HepG2 (cell line): ENCODE measurements around the gene RASL10A. TPM values are rescaled to one million over a fixed set of nuclear protein-coding genes. Genes with fewer than 3 reads are reported as not detected.

Source experiments
- ARNT ChIP-seq: fragments of 450-650 bp; IDR thresholded peaks from 2 replicates; pipeline ENCODE4 v1.6.1; 2017
- MEIS1 ChIP-seq: sonication (generic); formaldehyde crosslinking; IDR thresholded peaks from 2 replicates; pipeline ENCODE4 v1.9.0; 2021; ENCODE audit warnings: mild to moderate bottlenecking, missing genetic modification reagents, moderate library complexity, borderline replicate concordance
- NCOA2 ChIP-seq: sonication (generic); formaldehyde crosslinking; IDR thresholded peaks from 2 replicates; pipeline ENCODE4 v1.8.0; 2022; ENCODE audit warnings: inconsistent platforms
- RNF2 ChIP-seq: fragments of 450-650 bp; conservative IDR thresholded peaks from 2 replicates; pipeline ENCODE4 v1.6.1; 2016; ENCODE audit warnings: low read depth
- SALL1 ChIP-seq: sonication (generic); formaldehyde crosslinking; IDR thresholded peaks from 2 replicates; pipeline ENCODE4 v1.8.0; 2022; ENCODE audit warnings: mild to moderate bottlenecking, missing genetic modification reagents
- ZBTB39 ChIP-seq: sonication (generic); formaldehyde crosslinking; IDR thresholded peaks from 2 replicates; pipeline ENCODE4 v1.5.0; 2020; ENCODE audit warnings: missing genetic modification reagents
- ZFP36 ChIP-seq: fragments of 150-350 bp; IDR thresholded peaks from 2 replicates; pipeline ENCODE4 v1.6.1; 2018; ENCODE audit warnings: borderline replicate concordance, low read length, low read depth; ENCODE audit not compliant: partially characterized antibody
- ZNF253 ChIP-seq: sonication (generic); formaldehyde crosslinking; IDR thresholded peaks from 2 replicates; pipeline ENCODE4 v1.8.0; 2022; ENCODE audit warnings: mild to moderate bottlenecking, missing genetic modification reagents, borderline replicate concordance
- ZNF280D ChIP-seq: sonication (generic); formaldehyde crosslinking; IDR thresholded peaks from 2 replicates; pipeline ENCODE4 v1.5.1; 2020; ENCODE audit warnings: mild to moderate bottlenecking, missing genetic modification reagents
- ZNF644 ChIP-seq: IDR thresholded peaks from 2 replicates; pipeline ENCODE4 v1.6.1; 2016; ENCODE audit warnings: low read depth
- ZNF777 ChIP-seq: sonication (generic); formaldehyde crosslinking; IDR thresholded peaks from 2 replicates; pipeline ENCODE4 v1.4.0; 2020; ENCODE audit warnings: missing genetic modification reagents
- polyA plus RNA-seq, 8 experiments: library from polyadenylated mRNA; depleted of rRNA in 3 of 8; stranded (reverse) in 7 of 8; unstranded in 1 of 8; fragments of >200 nt; fragmentation: Illumina TruSeq in 4 of 8; extraction: Trizol in 4 of 8; gene quantifications; 2 replicates each; pipeline versions ENCODE4 v1.2.1 to v1.2.3, GENCODE V29; 2011 to 2016; ENCODE audit warnings: low read depth in 4 of 8, missing spikeins in 1 of 8, mixed read lengths in 1 of 8; ENCODE audit not compliant: insufficient read depth in 1 of 8
- total RNA-seq, 5 experiments: library from RNA; depleted of rRNA; stranded (reverse); fragments of >200 nt; fragmentation: Illumina TruSeq; extraction: Trizol; gene quantifications; 2 replicates each; pipeline ENCODE4 v1.2.3, GENCODE V29; 2016; ENCODE audit warnings: low read depth in 1 of 5
- TF ChIP-seq, protein P1 (sequence below), 2 experiments: IDR thresholded peaks; 2 replicates each; pipeline ENCODE4 v1.6.1; 2011 to 2012; ENCODE audit warnings: low read length in 2 of 2, borderline replicate concordance in 1 of 2, low read depth in 1 of 2, mild to moderate bottlenecking in 1 of 2, moderate library complexity in 1 of 2
- TF ChIP-seq, protein P2 (sequence below): sonication (generic); formaldehyde crosslinking; IDR thresholded peaks from 2 replicates; pipeline ENCODE4 v1.4.0; 2020; ENCODE audit warnings: mild to moderate bottlenecking, missing genetic modification reagents

Gene RASL10A
- total and polyA plus RNA-seq, 2 of the 13 experiments (the other 11 are each of a cell fraction or from before 2014, with no cell fraction given): 0.05 to 0.22 TPM

DNA sequence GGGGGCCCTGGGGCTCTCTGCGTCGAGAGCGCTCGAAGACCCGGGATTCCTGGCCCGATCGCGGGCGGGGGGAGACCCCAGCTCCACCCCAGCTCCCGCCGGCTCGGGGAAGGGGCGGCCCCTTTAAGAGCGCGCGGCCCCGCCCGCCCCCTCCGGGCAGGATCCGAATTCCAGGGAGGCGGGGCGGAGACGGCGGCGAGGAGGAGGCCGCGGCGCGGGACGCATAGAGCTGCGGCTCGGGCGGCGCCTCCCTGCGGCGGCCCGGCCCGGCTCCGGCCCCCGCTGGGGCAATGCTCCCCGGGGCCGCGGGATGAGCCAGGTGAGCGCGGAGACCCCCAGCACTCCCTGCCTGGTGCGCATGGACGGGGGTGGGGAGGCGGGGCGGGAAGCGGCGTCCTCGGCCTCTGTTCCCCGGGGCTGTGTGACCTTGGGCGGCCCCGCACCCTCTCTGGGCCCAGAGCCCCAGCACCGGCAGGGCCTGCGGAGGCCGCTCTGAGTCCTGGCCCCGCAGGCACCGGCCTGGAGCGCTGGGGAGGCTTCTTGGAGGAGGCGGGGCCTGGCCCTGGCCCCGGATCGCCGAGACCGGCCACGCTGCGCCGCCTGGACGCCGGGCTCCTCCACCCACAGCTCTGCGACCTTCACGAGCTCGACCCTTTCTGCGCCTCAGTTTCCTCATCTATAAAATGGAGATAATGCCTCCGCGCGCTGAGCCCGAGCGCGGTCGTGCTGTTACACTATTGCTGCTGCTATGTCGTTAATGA, 8.5 kb downstream of the RASL10A start (continued):
- TF ChIP-seq ZBTB39 (CRISPR knock-in tag) (no peak), ZNF253 (CRISPR knock-in tag) (no peak), ZNF280D (CRISPR knock-in tag) (no peak), ZNF644 (no peak), ZNF777 (CRISPR knock-in tag) (peak; percentile 89), ZFP36 (peak; percentile 77), SALL1 (no peak), ARNT (no peak), RNF2 (no peak), NCOA2 (CRISPR knock-in tag) (no peak), MEIS1 (CRISPR knock-in tag) (no peak)
- TF ChIP-seq, protein P1, sequence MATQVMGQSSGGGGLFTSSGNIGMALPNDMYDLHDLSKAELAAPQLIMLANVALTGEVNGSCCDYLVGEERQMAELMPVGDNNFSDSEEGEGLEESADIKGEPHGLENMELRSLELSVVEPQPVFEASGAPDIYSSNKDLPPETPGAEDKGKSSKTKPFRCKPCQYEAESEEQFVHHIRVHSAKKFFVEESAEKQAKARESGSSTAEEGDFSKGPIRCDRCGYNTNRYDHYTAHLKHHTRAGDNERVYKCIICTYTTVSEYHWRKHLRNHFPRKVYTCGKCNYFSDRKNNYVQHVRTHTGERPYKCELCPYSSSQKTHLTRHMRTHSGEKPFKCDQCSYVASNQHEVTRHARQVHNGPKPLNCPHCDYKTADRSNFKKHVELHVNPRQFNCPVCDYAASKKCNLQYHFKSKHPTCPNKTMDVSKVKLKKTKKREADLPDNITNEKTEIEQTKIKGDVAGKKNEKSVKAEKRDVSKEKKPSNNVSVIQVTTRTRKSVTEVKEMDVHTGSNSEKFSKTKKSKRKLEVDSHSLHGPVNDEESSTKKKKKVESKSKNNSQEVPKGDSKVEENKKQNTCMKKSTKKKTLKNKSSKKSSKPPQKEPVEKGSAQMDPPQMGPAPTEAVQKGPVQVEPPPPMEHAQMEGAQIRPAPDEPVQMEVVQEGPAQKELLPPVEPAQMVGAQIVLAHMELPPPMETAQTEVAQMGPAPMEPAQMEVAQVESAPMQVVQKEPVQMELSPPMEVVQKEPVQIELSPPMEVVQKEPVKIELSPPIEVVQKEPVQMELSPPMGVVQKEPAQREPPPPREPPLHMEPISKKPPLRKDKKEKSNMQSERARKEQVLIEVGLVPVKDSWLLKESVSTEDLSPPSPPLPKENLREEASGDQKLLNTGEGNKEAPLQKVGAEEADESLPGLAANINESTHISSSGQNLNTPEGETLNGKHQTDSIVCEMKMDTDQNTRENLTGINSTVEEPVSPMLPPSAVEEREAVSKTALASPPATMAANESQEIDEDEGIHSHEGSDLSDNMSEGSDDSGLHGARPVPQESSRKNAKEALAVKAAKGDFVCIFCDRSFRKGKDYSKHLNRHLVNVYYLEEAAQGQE (IDR thresholded peaks at IDR 0.05; ENCODE audit: borderline replicate concordance in 1 of 2, low read depth in 1 of 2, low read length in 2 of 2): no peak
- TF ChIP-seq, protein P2, sequence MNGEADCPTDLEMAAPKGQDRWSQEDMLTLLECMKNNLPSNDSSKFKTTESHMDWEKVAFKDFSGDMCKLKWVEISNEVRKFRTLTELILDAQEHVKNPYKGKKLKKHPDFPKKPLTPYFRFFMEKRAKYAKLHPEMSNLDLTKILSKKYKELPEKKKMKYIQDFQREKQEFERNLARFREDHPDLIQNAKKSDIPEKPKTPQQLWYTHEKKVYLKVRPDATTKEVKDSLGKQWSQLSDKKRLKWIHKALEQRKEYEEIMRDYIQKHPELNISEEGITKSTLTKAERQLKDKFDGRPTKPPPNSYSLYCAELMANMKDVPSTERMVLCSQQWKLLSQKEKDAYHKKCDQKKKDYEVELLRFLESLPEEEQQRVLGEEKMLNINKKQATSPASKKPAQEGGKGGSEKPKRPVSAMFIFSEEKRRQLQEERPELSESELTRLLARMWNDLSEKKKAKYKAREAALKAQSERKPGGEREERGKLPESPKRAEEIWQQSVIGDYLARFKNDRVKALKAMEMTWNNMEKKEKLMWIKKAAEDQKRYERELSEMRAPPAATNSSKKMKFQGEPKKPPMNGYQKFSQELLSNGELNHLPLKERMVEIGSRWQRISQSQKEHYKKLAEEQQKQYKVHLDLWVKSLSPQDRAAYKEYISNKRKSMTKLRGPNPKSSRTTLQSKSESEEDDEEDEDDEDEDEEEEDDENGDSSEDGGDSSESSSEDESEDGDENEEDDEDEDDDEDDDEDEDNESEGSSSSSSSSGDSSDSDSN (CRISPR knock-in tag): no peak
